ENCODE measurements around the gene SLC7A6. TPM values are rescaled to one million over a fixed set of nuclear protein-coding genes. Genes with fewer than 3 reads are reported as not detected.

The SLC7A6 gene
- 28.6 to 35.7 TPM (median 31.8 TPM) in 5 replicates for total RNA-seq (2022; extraction: Qiagen RNA extraction)

GRCh38 chr16:68264128-68265077 is at the start of gene SLC7A6:
SLC7A6 (plus strand) TSS chr16:68264526; CDS start chr16:68274727, 10,201 bp downstream.

DNA sequence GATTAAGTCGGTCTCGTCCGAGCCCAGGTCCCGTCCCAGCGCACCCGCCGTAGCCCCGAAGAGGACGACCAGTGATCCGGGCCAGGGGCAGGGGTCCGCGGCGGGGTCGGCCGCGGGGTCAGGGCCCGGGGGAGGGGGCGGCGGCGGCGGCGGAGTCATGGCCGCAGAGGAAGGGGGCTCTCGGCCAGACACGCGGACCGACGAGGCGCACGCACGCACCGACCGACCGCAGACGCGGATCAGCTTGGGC is 28.5 kb upstream of the SLC7A6 start, which contains the start of gene ESRP2:
Gene ESRP2, minus strand, starts transcription at position 241 of the 250 bp plus-strand sequence. Its CDS starts 82 bp downstream, at position 159.

DNA sequence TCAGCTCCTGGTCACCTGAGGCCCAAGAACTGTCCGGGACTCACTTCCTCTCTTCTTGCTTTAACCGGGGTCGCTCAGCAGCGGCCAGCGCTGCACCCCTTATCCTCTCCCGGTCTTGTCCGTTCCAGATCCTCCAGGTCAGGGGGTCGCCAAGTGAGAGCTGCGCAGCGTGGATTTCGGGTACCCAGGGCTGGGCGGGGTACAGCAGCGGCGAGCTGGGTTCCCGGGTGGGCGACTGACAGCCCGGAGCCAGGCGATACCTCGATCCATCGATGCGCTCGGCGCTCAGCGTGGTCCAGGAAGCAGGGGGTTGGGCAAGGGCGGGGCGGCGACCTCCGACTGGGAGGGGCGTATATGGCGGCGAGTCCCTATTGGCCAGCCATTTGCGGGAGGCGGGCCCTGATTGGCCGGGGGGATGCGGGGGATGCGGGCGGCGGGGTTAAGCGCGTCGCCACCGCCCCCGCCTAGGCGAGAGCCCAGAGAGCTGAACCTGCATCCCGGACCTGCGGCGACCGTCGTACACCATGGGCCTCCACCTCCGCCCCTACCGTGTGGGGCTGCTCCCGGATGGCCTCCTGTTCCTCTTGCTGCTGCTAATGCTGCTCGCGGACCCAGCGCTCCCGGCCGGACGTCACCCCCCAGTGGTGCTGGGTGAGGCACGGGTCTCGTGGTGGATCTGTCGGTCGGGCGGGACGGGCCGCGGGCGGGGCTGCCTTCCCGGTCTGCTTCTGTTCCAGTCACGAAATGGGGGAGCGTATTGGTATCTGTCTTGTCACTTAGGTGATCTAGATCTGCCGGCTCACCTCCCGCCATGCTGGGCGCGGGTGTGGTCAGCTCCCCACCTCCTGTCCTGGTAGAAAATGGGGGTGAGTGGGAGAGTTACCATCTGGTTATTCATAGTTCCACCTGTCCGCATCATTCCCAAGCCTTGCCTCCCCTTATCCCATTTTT is 19.1 kb upstream of the SLC7A6 start, which contains the start of gene PLA2G15:
Gene PLA2G15, plus strand, starts transcription at position 471 of the 951 bp plus-strand sequence. Its CDS starts 54 bp downstream, at position 525.

GRCh38 chr16:68310774-68311511 is 46.6 kb downstream of the SLC7A6 start, which contains the start of the genes PRMT7 and SLC7A6OS:
PRMT7 (plus strand) TSS chr16:68311019; CDS start chr16:68315980, 4,961 bp downstream.
SLC7A6OS (minus strand) TSS chr16:68310946; CDS start chr16:68310926, 20 bp downstream.

Other genes starting within 250 kb of the SLC7A6 start
- not detected in 5 replicates for gene DPEP2NB, start 248.6 kb upstream of the SLC7A6 start, total RNA-seq (2022; extraction: Qiagen RNA extraction)
- gene DDX28, start 241.3 kb upstream of the SLC7A6 start, total RNA-seq (2022; extraction: Qiagen RNA extraction), result 17.0 to 20.9 TPM (median 20.2 TPM) in 5 replicates
- gene DUS2, start 241.2 kb upstream of the SLC7A6 start, total RNA-seq (2022; extraction: Qiagen RNA extraction), result 16.2 to 19.8 TPM (median 17.6 TPM) in 5 replicates
- gene NFATC3, start 179.2 kb upstream of the SLC7A6 start, total RNA-seq (2022; extraction: Qiagen RNA extraction), result 14.5 to 15.4 TPM (median 14.9 TPM) in 5 replicates
- 0.09 to 0.14 TPM (median 0.14 TPM) in 3 of 5 replicates, not detected in the others for gene ESRP2, start 28.4 kb upstream of the SLC7A6 start, total RNA-seq (2022; extraction: Qiagen RNA extraction)
- 12.2 to 16.1 TPM (median 15.3 TPM) in 5 replicates for gene PLA2G15, start 19.2 kb upstream of the SLC7A6 start, total RNA-seq (2022; extraction: Qiagen RNA extraction)
- gene SLC7A6OS, start 46.4 kb downstream of the SLC7A6 start, total RNA-seq (2022; extraction: Qiagen RNA extraction), result 11.4 to 13.9 TPM (median 12.1 TPM) in 5 replicates
- gene PRMT7, start 46.5 kb downstream of the SLC7A6 start, total RNA-seq (2022; extraction: Qiagen RNA extraction), result 29.9 to 35.1 TPM (median 30.7 TPM) in 5 replicates
- 0.10 to 0.31 TPM (median 0.14 TPM) in 5 replicates for gene SMPD3, start 184.0 kb downstream of the SLC7A6 start, total RNA-seq (2022; extraction: Qiagen RNA extraction)